Ishikawa (cell line): ENCODE results near the gene ZFP42.

Experiments used
- CEBPB ChIP-seq: IDR thresholded peaks from 2 replicates; pipeline ENCODE4 v1.6.1; 2012
- CREB1 ChIP-seq: IDR thresholded peaks from 2 replicates; pipeline ENCODE4 v1.6.1; 2012; ENCODE audit warnings: low read depth
- EGR1 ChIP-seq: IDR thresholded peaks from 2 replicates; pipeline ENCODE4 v1.6.1; 2012
- EP300 ChIP-seq: IDR thresholded peaks from 2 replicates; pipeline ENCODE4 v1.6.1; 2012; ENCODE audit warnings: borderline replicate concordance
- FOXM1 ChIP-seq: IDR thresholded peaks from 2 replicates; pipeline ENCODE4 v1.6.1; 2012; ENCODE audit warnings: low read depth, borderline replicate concordance
- MAX ChIP-seq: IDR thresholded peaks from 2 replicates; pipeline ENCODE4 v1.6.1; 2012
- NFIC ChIP-seq: IDR thresholded peaks from 2 replicates; pipeline ENCODE4 v1.6.1; 2012
- RAD21 ChIP-seq: IDR thresholded peaks from 2 replicates; pipeline ENCODE4 v1.6.1; 2012; ENCODE audit warnings: low read depth
- REST ChIP-seq: IDR thresholded peaks from 2 replicates; pipeline ENCODE4 v1.6.1; 2012; ENCODE audit warnings: low read depth, mild to moderate bottlenecking
- TAF1 ChIP-seq: IDR thresholded peaks from 2 replicates; pipeline ENCODE4 v1.6.1; 2012; ENCODE audit warnings: low read depth, mild to moderate bottlenecking
- TCF12 ChIP-seq: IDR thresholded peaks from 2 replicates; pipeline ENCODE4 v1.6.1; 2012; ENCODE audit warnings: low read depth
- TEAD4 ChIP-seq: IDR thresholded peaks from 2 replicates; pipeline ENCODE4 v1.6.1; 2012
- USF1 ChIP-seq: IDR thresholded peaks from 2 replicates; pipeline ENCODE4 v1.6.1; 2012
- YY1 ChIP-seq: IDR thresholded peaks from 2 replicates; pipeline ENCODE4 v1.6.1; 2012; ENCODE audit warnings: low read depth
- ZBTB7A ChIP-seq: IDR thresholded peaks from 2 replicates; pipeline ENCODE4 v1.6.1; 2012; ENCODE audit warnings: low read depth

Gene ZFP42

GRCh38 chr4:188018262-188018661, 22.7 kb downstream of the ZFP42 start:
- no peak for TF ChIP-seq RAD21
- no peak for TF ChIP-seq CEBPB
- TF ChIP-seq EP300, result no peak
- no peak for TF ChIP-seq TAF1
- no peak for TF ChIP-seq ZBTB7A
- TF ChIP-seq NFIC, result no peak
- no peak for TF ChIP-seq MAX
- no peak for TF ChIP-seq USF1
- TF ChIP-seq YY1, result no peak
- TF ChIP-seq CREB1, result no peak
- TF ChIP-seq FOXM1, result no peak
- no peak for TF ChIP-seq REST
- no peak for TF ChIP-seq EGR1
- TF ChIP-seq TEAD4, result no peak

GRCh38 chr4:188021548-188022249, 26.1 kb downstream of the ZFP42 start:
- TF ChIP-seq REST (no peak), TEAD4 (peak; percentile 33; the same call in 1 of the 2 replicates), TCF12 (no peak), YY1 (no peak)

- TF ChIP-seq EP300 (no peak), YY1 (no peak), FOXM1 (no peak), CREB1 (no peak), TCF12 (no peak), TEAD4 (no peak), NFIC (no peak), CEBPB (no peak), EGR1 (no peak), TAF1 (no peak), REST (no peak), USF1 (no peak), RAD21 (no peak), MAX (no peak)
Observed at GRCh38 chr4:188023682-188024081, 28.1 kb downstream of the ZFP42 start.

- TF ChIP-seq NFIC (no peak), REST (no peak), ZBTB7A (no peak), CREB1 (no peak), YY1 (no peak), TEAD4 (no peak), FOXM1 (no peak), TAF1 (no peak), CEBPB (no peak), EP300 (no peak), TCF12 (no peak)
Observed at GRCh38 chr4:188025476-188025875, 29.9 kb downstream of the ZFP42 start.
